IMR-90 (cell line): ENCODE measurements around the gene SLC6A9. TPM values are rescaled to one million over a fixed set of nuclear protein-coding genes. Genes with fewer than 3 reads are reported as not detected.

ENCODE experiments used
- ATAC-seq: fragments of 200-7000 bp; cut with Tn5 transposase; 2 replicates; pipeline ENCODE4 v1.9.1; 2020; ENCODE audit warnings: low read depth, mild to moderate bottlenecking, moderate library complexity
- BruUV-seq: library from RNA; stranded (reverse); fragments of 400-500 nt; replicated peaks from 2 replicates; lab custom pipeline; 2021; lab: Mats Ljungman, UMichigan
- CTCF ChIA-PET: fragments of 300-600 bp; formaldehyde crosslinking; extraction: SDS; loops from one replicate; lab custom pipeline; 2021; ENCODE audit warnings: antibody characterized with exemption; lab: Yijun Ruan, JAX
- POLR2A ChIA-PET: fragments of 300-600 bp; sonication (Branson Sonifier 250); formaldehyde crosslinking; loops from one replicate; lab custom pipeline; 2022; ENCODE audit warnings: antibody characterized with exemption; ENCODE audit not compliant: unreplicated experiment; lab: Charles Lee
- DNase-seq: peaks from one replicate; pipeline ENCODE4 v3.0.0; 2013
- H2AFZ ChIP-seq: replicated peaks from 2 replicates; pipeline ENCODE3; 2013; ENCODE audit warnings: low read length, mild to moderate bottlenecking; ENCODE audit not compliant: poor library complexity
- H2AK5ac ChIP-seq: 2 replicates; pipeline ENCODE4 v1.6.1; 2013; ENCODE audit warnings: low read depth, low read length, inconsistent platforms
- H2AK9ac ChIP-seq: replicated peaks from 2 replicates; pipeline ENCODE3; 2013; ENCODE audit warnings: mild to moderate bottlenecking, low read depth, low read length, moderate library complexity; ENCODE audit not compliant: poor library complexity
- H2BK120ac ChIP-seq: 2 replicates; pipeline ENCODE4 v1.6.1; 2013; ENCODE audit warnings: low read depth, low read length, inconsistent platforms
- H2BK15ac ChIP-seq: 3 replicates; pipeline ENCODE4 v1.6.1; 2013; ENCODE audit warnings: low read depth, low read length, inconsistent platforms
- H2BK20ac ChIP-seq: 2 replicates; pipeline ENCODE4 v1.6.1; 2013; ENCODE audit warnings: low read depth, mild to moderate bottlenecking, inconsistent platforms, low read length, moderate library complexity
- H2BK5ac ChIP-seq: 2 replicates; pipeline ENCODE4 v1.6.1; 2013; ENCODE audit warnings: mild to moderate bottlenecking, low read depth, low read length, inconsistent platforms; ENCODE audit not compliant: poor library complexity, severe bottlenecking
- H3K14ac ChIP-seq: replicated peaks from 2 replicates; pipeline ENCODE4 v1.6.1; 2013; ENCODE audit warnings: low read depth, low read length, inconsistent platforms
- H3K18ac ChIP-seq: 2 replicates; pipeline ENCODE4 v1.6.1; 2013; ENCODE audit warnings: low read depth, low read length, control low read depth
- H3K23ac ChIP-seq: 2 replicates; pipeline ENCODE4 v1.6.1; 2013; ENCODE audit warnings: low read depth, low read length, inconsistent platforms
- H3K27ac ChIP-seq: 2 replicates; pipeline ENCODE4 v1.5.1; 2013; ENCODE audit warnings: mild to moderate bottlenecking, control low read depth, low read length; ENCODE audit not compliant: insufficient read depth
- H3K27me3 ChIP-seq: 2 replicates; pipeline ENCODE4 v1.6.1; 2013; ENCODE audit warnings: low read length; ENCODE audit not compliant: control insufficient read depth, insufficient read depth
- H3K36me3 ChIP-seq: 2 replicates; pipeline ENCODE4 v1.6.1; 2013; ENCODE audit warnings: low read length, mixed read lengths; ENCODE audit not compliant: control insufficient read depth, insufficient read depth
- H3K4ac ChIP-seq: 2 replicates; pipeline ENCODE4 v1.6.1; 2013; ENCODE audit warnings: low read depth, low read length, inconsistent platforms
- H3K4me1 ChIP-seq: 2 replicates; pipeline ENCODE4 v1.6.1; 2013; ENCODE audit warnings: low read length, mixed read lengths; ENCODE audit not compliant: control insufficient read depth, insufficient read depth
- H3K4me2 ChIP-seq: 2 replicates; pipeline ENCODE4 v1.6.1; 2013; ENCODE audit warnings: low read depth, mild to moderate bottlenecking, control low read depth, low read length, moderate library complexity
- H3K4me3 ChIP-seq: 2 replicates; pipeline ENCODE4 v1.5.1; 2013; ENCODE audit warnings: low read depth, mild to moderate bottlenecking, control low read depth, low read length, moderate library complexity; ENCODE audit not compliant: insufficient read depth
- H3K56ac ChIP-seq: 2 replicates; pipeline ENCODE4 v1.6.1; 2013; ENCODE audit warnings: low read length, inconsistent platforms; ENCODE audit not compliant: insufficient read depth; ENCODE audit errors: extremely low read depth
- H3K79me1 ChIP-seq, 2 experiments: 2 replicates each; pipeline ENCODE4 v1.6.1; 2013; ENCODE audit warnings: low read length in 2 of 2, inconsistent platforms in 1 of 2, low read depth in 1 of 2
- H3K9ac ChIP-seq: 2 replicates; pipeline ENCODE4 v1.6.1; 2013; ENCODE audit warnings: low read depth, low read length, control low read depth
- H3K9me1 ChIP-seq: 2 replicates; pipeline ENCODE4 v1.6.1; 2013; ENCODE audit warnings: low read length, inconsistent platforms; ENCODE audit not compliant: insufficient read depth
- H3K9me3 ChIP-seq: 2 replicates; pipeline ENCODE4 v1.6.1; 2013; ENCODE audit warnings: low read length; ENCODE audit not compliant: control insufficient read depth, insufficient read depth
- H4K20me1 ChIP-seq: 2 replicates; pipeline ENCODE4 v1.6.1; 2013; ENCODE audit warnings: low read length, inconsistent platforms; ENCODE audit not compliant: insufficient read depth
- H4K5ac ChIP-seq: 2 replicates; pipeline ENCODE4 v1.6.1; 2013; ENCODE audit warnings: mild to moderate bottlenecking, low read depth, low read length, control low read depth
- H4K8ac ChIP-seq, 2 experiments: 2 replicates each; pipeline ENCODE4 v1.6.1; 2013; ENCODE audit warnings: low read depth in 2 of 2, low read length in 2 of 2, control low read depth in 1 of 2, inconsistent platforms in 1 of 2
- H4K91ac ChIP-seq: 2 replicates; pipeline ENCODE4 v1.6.1; 2013; ENCODE audit warnings: low read depth, low read length, inconsistent platforms; ENCODE audit not compliant: insufficient read depth
- BHLHE40 ChIP-seq: fragments of 150-350 bp; IDR thresholded peaks from 2 replicates; pipeline ENCODE4 v1.6.1; 2016; ENCODE audit warnings: mild to moderate bottlenecking, low read depth, low read length
- CEBPB ChIP-seq: IDR thresholded peaks from 2 replicates; pipeline ENCODE4 v1.6.1; 2012; ENCODE audit warnings: low read depth, low read length, improper control_type of control experiment
- CHD1 ChIP-seq: IDR thresholded peaks from 2 replicates; pipeline ENCODE4 v1.6.1; 2012; ENCODE audit warnings: low read depth, low read length, improper control_type of control experiment
- CTCF ChIP-seq: conservative IDR thresholded peaks from 2 replicates; pipeline ENCODE4 v1.5.1; 2012; ENCODE audit warnings: mild to moderate bottlenecking, low read depth, low read length, improper control_type of control experiment
- ELK1 ChIP-seq: fragments of 150-350 bp; IDR thresholded peaks from 2 replicates; pipeline ENCODE4 v1.6.1; 2016; ENCODE audit warnings: low read depth, mild to moderate bottlenecking, low read length, moderate library complexity, borderline replicate concordance
- MAFK ChIP-seq: IDR thresholded peaks from 2 replicates; pipeline ENCODE4 v1.6.1; 2012; ENCODE audit warnings: low read depth, low read length, improper control_type of control experiment
- MXI1 ChIP-seq: IDR thresholded peaks from 2 replicates; pipeline ENCODE4 v1.6.1; 2012; ENCODE audit warnings: low read depth, mild to moderate bottlenecking, low read length, moderate library complexity, borderline replicate concordance
- NFE2L2 ChIP-seq: fragments of 150-350 bp; IDR thresholded peaks from 2 replicates; pipeline ENCODE4 v1.6.1; 2016; ENCODE audit warnings: low read depth, mild to moderate bottlenecking, low read length
- POLR2A ChIP-seq: IDR thresholded peaks from 2 replicates; pipeline ENCODE4 v1.6.1; 2012; ENCODE audit warnings: mild to moderate bottlenecking, low read depth, low read length
- RAD21 ChIP-seq: IDR thresholded peaks from 2 replicates; pipeline ENCODE4 v1.6.1; 2012; ENCODE audit warnings: low read length, improper control_type of control experiment
- RCOR1 ChIP-seq: IDR thresholded peaks from 2 replicates; pipeline ENCODE4 v1.6.1; 2012; ENCODE audit warnings: mild to moderate bottlenecking, low read length, improper control_type of control experiment; ENCODE audit not compliant: insufficient replicate concordance
- RFX5 ChIP-seq: IDR thresholded peaks from 2 replicates; pipeline ENCODE4 v1.8.0; 2012; ENCODE audit warnings: low read depth, mild to moderate bottlenecking, low read length, moderate library complexity
- SMC3 ChIP-seq: fragments of 150-350 bp; IDR thresholded peaks from 2 replicates; pipeline ENCODE4 v1.6.1; 2016; ENCODE audit warnings: low read depth, mild to moderate bottlenecking, antibody characterized with exemption, low read length, moderate library complexity
- WGBS, 2 experiments: methylation state at CpG; one replicate each; pipeline versions ENCODE4 v1.1.5 to v1.1.7; 2013; ENCODE audit warnings: missing lambda C conversion rate in 2 of 2; ENCODE audit not compliant: insufficient read length in 1 of 2; ENCODE audit errors: extremely low coverage in 2 of 2; 5-methylcytosine and 5-hydroxymethylcytosine counted together
- dilution Hi-C: fragments of 300-500 bp; cut with HindIII; formaldehyde crosslinking; loops from one replicate; pipeline ENCODE4 v1.14.3; 2018; ENCODE audit warnings: low sequenced_read_pairs; ENCODE audit not compliant: unreplicated experiment
- in situ Hi-C: fragments of 300-500 bp; cut with MboI; formaldehyde crosslinking; loops from 3 replicates; pipeline ENCODE4 v1.14.3; 2019; ENCODE audit warnings: low sequenced_read_pairs, inconsistent platforms, mixed read lengths
- intact Hi-C: fragments of 100-400 bp; cut with micrococcal nuclease; formaldehyde crosslinking; loops from 2 replicates; pipeline ENCODE4 v1.10.0; 2022
- polyA plus RNA-seq, 3 experiments: library from polyadenylated mRNA; depleted of rRNA; stranded (reverse); fragments of >200 nt; gene quantifications; 2 replicates each; pipeline ENCODE4 v1.2.3, GENCODE V29; 2012; ENCODE audit warnings: low replicate concordance in 1 of 3
- total RNA-seq: library from RNA; depleted of rRNA; stranded (reverse); fragments of >200 nt; gene quantifications from 2 replicates; pipeline ENCODE4 v1.2.3, GENCODE V29; 2012

Gene SLC6A9
- total and polyA plus RNA-seq, 2 of the 4 experiments (the other 2 are of a cell fraction) = 2.0 to 6.6 TPM

GRCh38 chr1:43991476-43992231 lies 39.6 kb downstream of the SLC6A9 start, which contains the start of gene CCDC24 (continued):
- no peak for TF ChIP-seq RFX5
- TF ChIP-seq CHD1 = no peak
- no peak for TF ChIP-seq NFE2L2

- peaks cover 14% of the 10 kb centered on the region for H3K4me1 ChIP-seq
- H2BK15ac ChIP-seq = no peak overlapping the region
- in situ Hi-C loops (no loop called here), intact Hi-C loops (no loop called here), dilution Hi-C loops (no loop called here)
- ChIA-PET CTCF (no interaction called here), POLR2A (no interaction called here)
- H2BK20ac ChIP-seq = no peak overlapping the region
- H3K27me3 ChIP-seq = no peaks in the 10 kb centered on the region
- H3K9ac ChIP-seq = peak overlapping the region; percentile 64
- no peak for DNase-seq
- H3K18ac ChIP-seq = no peak overlapping the region
- H3K27ac ChIP-seq = peak overlapping the region; percentile 13; the same call in 1 of the 2 replicates
- H2AK9ac ChIP-seq = peak overlapping the region; percentile 87
- peak overlapping the region; percentile 54 for H3K4ac ChIP-seq
- no peak overlapping the region; the same call in 1 of the 2 replicates for H3K23ac ChIP-seq
- H3K79me1 ChIP-seq = 0 out of 4 replicates have a peak, but pooled peaks cover 1 to 4% of the 10 kb centered on the region in 2 experiments
- peak overlapping the region; percentile 79 for H3K4me2 ChIP-seq
- peak overlapping the region; percentile 51; the same call in 1 of the 2 replicates for H4K91ac ChIP-seq
- no peak overlapping the region for H3K56ac ChIP-seq
- H4K8ac ChIP-seq = peak overlapping the region; percentile 80 to 90; a peak in 3 of 4 replicates
- H3K14ac ChIP-seq = peak overlapping the region; percentile 60; the same call in 1 of the 2 replicates
- ATAC-seq = peak; percentile 37
- no peak overlapping the region for H2BK5ac ChIP-seq
- no TSS peak for BruUV-seq
- peaks cover 9% of the 10 kb centered on the region; the same call in 1 of the 2 replicates for H4K20me1 ChIP-seq
- H3K9me1 ChIP-seq = peaks cover 10% of the 10 kb centered on the region
- no peaks in the 10 kb centered on the region for H3K9me3 ChIP-seq
- H2AFZ ChIP-seq = peak overlapping the region; percentile 97
- no peak overlapping the region for H4K5ac ChIP-seq
- WGBS, 2 experiments = 4% methylated on average over 9 of the region's 10 CpGs; no CpG with 5 or more reads in 1 of the 2 experiments
- H3K4me3 ChIP-seq = peak overlapping the region; percentile 75
- H3K36me3 ChIP-seq = peaks cover 1% of the 10 kb centered on the region; the same call in 1 of the 2 replicates
- H2BK120ac ChIP-seq = no peak overlapping the region
- peak overlapping the region; percentile 1; the same call in 1 of the 2 replicates for H2AK5ac ChIP-seq
- TF ChIP-seq CHD1 = no peak
- no peak for TF ChIP-seq RCOR1
- TF ChIP-seq RAD21 = no peak
- no peak for TF ChIP-seq POLR2A
- no peak for TF ChIP-seq MXI1
- no peak for TF ChIP-seq CEBPB
- no peak for TF ChIP-seq MAFK
- TF ChIP-seq CTCF = no peak
- TF ChIP-seq BHLHE40 = no peak
- TF ChIP-seq ELK1 = no peak
- TF ChIP-seq SMC3 = no peak
Measured at GRCh38 chr1:43991200-43991475, 40.1 kb downstream of the SLC6A9 start.
